Epithelial cell of proximal tubule (primary cell): ENCODE data around the gene RBM3. TPM values are rescaled to one million over a fixed set of nuclear protein-coding genes. Genes with fewer than 3 reads are reported as not detected.

Source experiments
- DNase-seq: peaks from one replicate; pipeline ENCODE4 v3.0.0-alpha.2; 2011; ENCODE audit warnings: low read depth
- H3K4me3 ChIP-seq: 2 replicates; pipeline ENCODE4 v1.5.1; 2011; ENCODE audit warnings: low read depth, mild to moderate bottlenecking, low read length
- total RNA-seq: library from RNA; depleted of rRNA; stranded (reverse); fragments of >200 nt; gene quantifications from 2 replicates; pipeline ENCODE4 v1.2.3, GENCODE V29; 2015
- TF ChIP-seq, protein P1 (sequence below): conservative IDR thresholded peaks from 2 replicates; pipeline ENCODE4 v1.5.1; 2012; ENCODE audit warnings: low read depth, mild to moderate bottlenecking, low read length

The RBM3 gene
- total RNA-seq, 1 donor from 2014 or later = 179 TPM

DNA sequence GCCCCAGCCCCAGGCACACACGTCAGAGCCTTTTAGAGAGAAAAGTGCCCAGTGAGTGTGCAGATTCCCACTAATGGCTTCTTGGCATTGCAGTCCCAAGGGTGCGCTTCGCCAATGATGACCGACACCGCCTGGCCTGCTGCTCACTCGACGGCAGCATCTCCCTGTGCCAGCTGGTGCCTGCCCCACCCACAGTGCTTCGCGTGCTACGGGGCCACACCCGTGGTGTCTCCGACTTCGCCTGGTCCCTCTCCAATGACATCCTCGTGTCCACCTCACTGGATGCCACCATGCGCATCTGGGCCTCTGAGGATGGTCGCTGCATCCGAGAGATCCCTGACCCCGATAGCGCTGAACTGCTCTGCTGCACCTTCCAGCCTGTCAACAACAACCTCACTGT is 25.9 kb downstream of the RBM3 start:
- no peak overlapping the region for H3K4me3 ChIP-seq
- no peak for DNase-seq
- TF ChIP-seq, protein P1, sequence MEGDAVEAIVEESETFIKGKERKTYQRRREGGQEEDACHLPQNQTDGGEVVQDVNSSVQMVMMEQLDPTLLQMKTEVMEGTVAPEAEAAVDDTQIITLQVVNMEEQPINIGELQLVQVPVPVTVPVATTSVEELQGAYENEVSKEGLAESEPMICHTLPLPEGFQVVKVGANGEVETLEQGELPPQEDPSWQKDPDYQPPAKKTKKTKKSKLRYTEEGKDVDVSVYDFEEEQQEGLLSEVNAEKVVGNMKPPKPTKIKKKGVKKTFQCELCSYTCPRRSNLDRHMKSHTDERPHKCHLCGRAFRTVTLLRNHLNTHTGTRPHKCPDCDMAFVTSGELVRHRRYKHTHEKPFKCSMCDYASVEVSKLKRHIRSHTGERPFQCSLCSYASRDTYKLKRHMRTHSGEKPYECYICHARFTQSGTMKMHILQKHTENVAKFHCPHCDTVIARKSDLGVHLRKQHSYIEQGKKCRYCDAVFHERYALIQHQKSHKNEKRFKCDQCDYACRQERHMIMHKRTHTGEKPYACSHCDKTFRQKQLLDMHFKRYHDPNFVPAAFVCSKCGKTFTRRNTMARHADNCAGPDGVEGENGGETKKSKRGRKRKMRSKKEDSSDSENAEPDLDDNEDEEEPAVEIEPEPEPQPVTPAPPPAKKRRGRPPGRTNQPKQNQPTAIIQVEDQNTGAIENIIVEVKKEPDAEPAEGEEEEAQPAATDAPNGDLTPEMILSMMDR = no peak

DNA sequence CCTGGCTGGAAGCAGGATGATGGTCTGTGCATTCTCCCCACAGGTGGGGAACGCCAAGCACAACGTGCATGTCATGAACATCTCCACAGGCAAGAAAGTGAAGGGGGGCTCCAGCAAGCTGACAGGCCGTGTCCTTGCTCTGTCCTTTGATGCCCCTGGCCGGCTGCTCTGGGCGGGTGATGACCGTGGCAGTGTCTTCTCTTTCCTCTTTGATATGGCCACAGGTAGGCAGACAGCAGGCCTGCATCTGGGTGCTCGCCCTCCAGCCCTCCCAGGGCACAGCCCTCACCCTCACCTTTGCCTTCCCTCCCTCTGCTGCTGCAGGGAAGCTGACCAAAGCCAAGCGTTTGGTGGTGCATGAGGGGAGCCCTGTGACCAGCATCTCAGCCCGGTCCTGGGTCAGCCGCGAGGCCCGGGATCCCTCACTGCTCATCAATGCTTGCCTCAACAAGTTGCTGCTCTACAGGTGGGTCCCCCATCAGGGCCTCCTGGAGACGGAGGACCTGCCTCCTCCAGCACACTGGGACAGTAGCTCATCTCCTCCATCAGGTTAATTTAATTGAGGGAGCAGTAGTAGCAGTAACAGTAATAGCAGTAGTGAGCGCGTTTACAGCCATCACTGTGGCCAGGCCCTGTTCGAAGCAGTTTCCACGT is 27.6 kb downstream of the RBM3 start:
- TF ChIP-seq, protein P1 = no peak
- no peak overlapping the region for H3K4me3 ChIP-seq
- no peak for DNase-seq

DNA sequence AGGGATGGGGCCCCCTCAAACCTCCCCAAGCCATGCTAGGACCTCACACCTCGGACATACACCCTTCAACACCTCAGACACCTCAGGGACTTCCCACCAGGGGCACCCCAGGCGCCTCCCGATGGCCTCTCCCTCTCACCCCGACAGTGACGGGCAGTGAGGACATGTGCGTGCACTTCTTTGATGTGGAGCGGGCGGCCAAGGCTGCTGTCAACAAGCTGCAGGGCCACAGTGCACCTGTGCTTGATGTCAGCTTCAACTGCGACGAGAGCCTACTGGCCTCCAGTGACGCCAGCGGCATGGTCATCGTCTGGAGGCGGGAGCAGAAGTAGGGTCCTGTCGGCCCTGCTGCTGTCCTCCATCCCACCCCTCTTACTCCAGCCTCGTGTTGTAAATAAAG is 30.4 kb downstream of the RBM3 start:
- TF ChIP-seq, protein P1 = no peak
- no peak for DNase-seq
- H3K4me3 ChIP-seq = no peak overlapping the region

DNA sequence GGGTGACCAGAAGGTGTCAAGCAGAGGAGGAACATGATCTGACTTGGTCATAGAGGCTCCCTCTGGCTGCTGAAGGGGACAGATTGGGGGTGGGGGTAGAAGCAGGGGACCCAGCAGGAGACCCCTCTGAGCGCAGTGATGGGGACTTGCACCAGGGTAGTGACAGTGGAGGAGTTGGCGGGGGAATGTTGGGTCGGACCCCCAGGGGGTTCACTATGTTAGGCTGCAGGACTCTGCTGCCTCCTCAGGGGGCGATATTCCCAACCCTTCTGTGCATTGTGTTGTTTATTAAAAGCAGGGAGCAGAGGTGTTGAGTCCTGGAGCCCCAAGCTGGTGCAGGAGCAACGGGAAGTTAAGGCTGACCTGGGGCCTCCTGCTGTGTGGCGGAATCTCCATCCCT is 31.8 kb downstream of the RBM3 start:
- DNase-seq = no peak
- TF ChIP-seq, protein P1 = peak; percentile 22
- no peak overlapping the region for H3K4me3 ChIP-seq

DNA sequence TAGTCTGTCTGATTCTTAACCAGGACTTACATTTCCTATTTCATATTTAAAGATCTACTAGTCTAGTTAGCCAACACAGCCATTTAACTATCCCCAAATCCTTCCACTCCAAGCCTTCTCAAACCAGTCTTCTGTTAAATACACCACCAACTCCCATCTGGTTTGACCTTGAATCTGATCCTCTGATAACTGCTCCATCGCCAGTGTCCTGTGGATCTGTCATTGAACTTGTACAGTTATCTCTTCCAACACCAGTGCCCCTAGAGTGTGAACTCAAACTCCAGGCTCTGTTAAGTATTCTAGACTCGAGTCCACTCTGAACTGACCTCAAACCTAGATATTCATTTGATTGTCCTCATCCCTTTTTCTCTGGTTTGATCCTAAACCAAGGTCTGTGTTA is 37.4 kb downstream of the RBM3 start:
- DNase-seq = no peak
- TF ChIP-seq, protein P1 = no peak
- H3K4me3 ChIP-seq = no peak overlapping the region

DNA sequence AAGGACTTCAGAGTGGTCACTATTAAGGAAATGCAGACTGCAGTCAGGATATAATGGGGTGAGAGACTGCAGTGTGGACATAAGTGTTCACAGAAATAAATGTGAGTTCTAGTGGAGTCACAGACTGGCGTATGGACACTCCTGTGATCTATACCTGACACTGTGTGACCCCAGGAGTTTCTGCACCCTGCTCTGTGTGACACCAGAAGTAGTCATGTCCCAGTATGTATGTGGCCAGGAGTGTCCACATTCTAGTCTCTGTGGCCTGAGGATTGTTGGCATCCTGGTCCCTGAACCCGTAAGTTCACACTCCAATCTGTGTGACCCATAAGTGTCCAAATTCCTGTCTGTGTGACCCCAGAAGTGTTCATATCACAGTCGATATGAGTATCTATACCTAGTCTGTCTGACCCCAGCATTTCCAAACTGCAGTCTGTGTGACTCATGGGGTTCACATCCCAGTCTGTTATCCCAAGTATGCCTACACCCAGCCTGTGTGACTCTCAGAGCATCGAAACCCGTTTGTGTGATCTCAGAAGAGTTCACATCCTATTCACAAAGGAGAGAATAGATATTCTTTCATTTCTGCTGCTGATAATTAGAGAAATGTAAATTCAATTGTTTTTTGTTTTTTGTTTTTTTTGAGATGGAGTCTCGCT is 39.3 kb downstream of the RBM3 start:
- TF ChIP-seq, protein P1 = no peak

DNA sequence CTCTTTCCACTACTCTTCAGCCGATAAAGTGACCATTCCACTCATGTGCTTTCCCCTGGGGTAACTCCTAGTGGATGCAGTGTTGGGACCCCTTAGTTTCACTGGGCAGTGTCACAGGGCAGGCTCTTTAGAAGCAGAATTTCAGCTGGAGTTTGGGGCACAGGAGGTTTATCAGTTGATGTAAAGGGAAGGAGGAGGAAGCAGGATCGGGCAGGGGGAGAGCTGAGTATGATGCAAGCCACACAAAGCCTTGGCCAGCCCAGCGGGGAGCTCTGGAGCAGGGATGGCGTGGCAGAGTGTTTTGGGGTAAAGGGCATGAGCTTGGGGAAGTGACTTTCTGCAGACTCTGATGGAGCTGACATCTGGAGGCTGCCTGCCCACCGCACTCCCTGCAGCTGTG is 42.3 kb downstream of the RBM3 start:
- H3K4me3 ChIP-seq = no peak overlapping the region
- DNase-seq = no peak
- TF ChIP-seq, protein P1 = no peak

More for the DNA sequence above, 39.3 kb downstream of the RBM3 start:
- no peak for DNase-seq
- H3K4me3 ChIP-seq = no peak overlapping the region
